GM21529 (cell line): ENCODE data around the gene ORAI2.
A peak's percentile ranks its signal among the peaks of the same experiment; 100 is the strongest.

Source experiments
- ATAC-seq: cut with Tn5 transposase; IDR thresholded peaks from one replicate; pipeline ENCODE4 v1.9.1; 2021; ENCODE audit not compliant: unreplicated experiment

Gene ORAI2

GRCh38 chr7:102413611-102414010, 19.8 kb upstream of the ORAI2 start:
- ATAC-seq = no peak

DNA sequence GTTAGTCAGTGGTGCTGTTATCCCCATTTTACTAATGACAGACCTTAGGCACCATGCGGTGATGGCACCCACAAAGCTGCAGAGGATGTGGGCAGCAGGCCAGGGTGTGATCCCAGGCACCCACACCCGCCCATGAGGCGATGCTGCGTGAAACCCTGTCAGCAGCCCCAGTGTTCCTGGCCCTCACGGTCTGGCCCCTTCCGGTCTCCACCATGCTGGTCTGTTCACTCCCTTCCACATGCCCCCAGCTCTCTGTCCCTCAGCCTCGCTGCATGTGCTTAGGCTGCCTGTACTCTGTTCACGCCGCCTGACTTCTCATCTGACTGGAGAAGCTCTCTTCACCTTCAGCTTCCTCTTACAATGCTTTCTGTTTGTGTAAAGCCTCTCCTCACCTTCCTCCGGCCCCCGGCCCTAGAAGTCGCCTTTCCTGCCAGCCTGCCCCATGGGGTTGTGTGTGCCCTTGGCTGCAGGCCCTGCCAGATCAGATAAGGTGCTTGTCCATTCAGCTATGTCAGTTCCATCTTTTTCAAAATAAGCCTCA, 17.6 kb upstream of the ORAI2 start:
- no peak for ATAC-seq

GRCh38 chr7:102416406-102416805, 17.0 kb upstream of the ORAI2 start:
- no peak for ATAC-seq

DNA sequence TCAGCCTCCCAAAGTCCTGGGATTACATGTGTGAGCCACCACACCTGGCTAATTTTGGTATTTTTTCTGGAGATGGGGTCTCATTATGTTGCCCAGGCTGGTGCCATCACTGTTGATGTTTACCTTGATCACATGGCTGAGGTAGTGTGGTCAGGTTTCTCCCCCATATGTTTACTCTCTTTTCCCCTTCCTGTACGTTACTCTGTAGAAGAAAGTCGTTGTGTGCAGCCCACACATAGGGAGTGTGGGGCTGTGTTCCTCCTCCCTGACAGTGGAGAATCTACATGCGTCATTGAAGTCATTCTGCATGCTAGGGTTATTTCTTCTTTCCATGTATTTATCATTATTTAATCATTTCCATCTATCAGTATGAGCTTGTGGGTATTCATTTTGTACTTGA, 16.3 kb upstream of the ORAI2 start:
- peak; percentile 37 for ATAC-seq

GRCh38 chr7:102418592-102418991, 14.8 kb upstream of the ORAI2 start:
- no peak for ATAC-seq

GRCh38 chr7:102421706-102422240, 11.6 kb upstream of the ORAI2 start:
- ATAC-seq = no peak

GRCh38 chr7:102424129-102424551, 9.2 kb upstream of the ORAI2 start:
- no peak for ATAC-seq

GRCh38 chr7:102424787-102425218, 8.6 kb upstream of the ORAI2 start:
- ATAC-seq = peak; percentile 31

GRCh38 chr7:102425639-102426267, 7.6 kb upstream of the ORAI2 start:
- ATAC-seq = peak; percentile 66

- ATAC-seq = peak; percentile 46
These were observed 6.9 kb upstream of the ORAI2 start for GRCh38 chr7:102426268-102427018.

- ATAC-seq = no peak
These were observed 6.4 kb upstream of the ORAI2 start for GRCh38 chr7:102427019-102427405.

GRCh38 chr7:102429141-102429899, 4.1 kb upstream of the ORAI2 start:
- no peak for ATAC-seq

DNA sequence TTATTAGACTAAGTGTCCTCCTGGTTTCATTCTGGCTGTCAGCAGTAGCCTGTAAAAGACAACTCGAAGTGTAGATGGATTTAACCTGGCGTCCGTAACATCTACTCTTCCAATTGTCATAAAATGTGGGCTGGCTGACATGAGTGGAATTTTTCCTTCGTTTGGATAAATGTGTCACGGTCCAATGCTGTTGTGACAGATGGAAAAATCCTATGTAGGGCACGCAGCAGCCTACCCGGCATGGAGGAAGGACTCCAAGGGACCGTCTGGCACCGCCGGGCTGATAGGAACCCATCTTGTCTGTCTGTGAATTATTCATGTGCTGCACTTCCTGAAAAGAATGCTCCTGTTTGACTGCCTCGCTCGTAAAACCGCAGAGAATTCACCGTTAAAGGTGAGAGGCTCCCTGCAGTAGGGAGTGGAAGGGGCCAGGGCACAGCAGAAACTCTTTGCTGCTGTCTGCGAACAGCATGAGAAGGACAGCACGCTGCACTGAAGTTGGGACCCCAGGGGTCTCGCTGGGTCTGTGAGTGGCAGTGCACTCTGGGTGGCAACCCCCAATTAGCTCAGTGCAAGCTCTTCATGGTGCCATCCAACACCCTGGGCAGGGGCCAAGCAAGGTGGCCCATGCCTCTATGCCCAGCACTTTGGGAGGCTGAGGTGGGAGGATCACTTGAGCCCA, 1.6 kb upstream of the ORAI2 start:
- ATAC-seq = peak; percentile 33

- peak; percentile 25 for ATAC-seq
These were observed 745 bp upstream of the ORAI2 start for GRCh38 chr7:102432442-102433218.

DNA sequence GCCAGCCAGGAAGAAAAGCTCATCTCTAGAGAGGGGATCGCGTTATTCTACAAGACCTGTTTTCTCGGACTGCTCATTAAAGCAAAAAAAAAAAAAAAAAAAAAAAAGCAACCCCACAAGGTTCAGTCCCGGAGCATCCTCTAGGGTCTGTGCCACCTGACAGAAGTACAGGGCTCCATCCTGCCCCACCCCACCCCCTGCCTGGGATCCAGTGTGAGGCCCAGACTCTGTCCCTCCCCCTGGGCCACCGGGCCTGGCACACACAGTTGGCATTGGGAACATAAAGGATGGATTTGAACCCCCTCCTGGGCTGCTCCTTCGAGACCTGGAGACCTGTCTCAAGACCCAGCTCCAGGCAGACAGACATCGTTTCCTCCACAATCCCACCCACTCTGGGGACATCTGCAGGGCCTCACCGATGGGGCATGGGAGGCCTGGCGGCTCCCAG, 688 bp downstream of the ORAI2 start:
- ATAC-seq = peak; percentile 9

GRCh38 chr7:102436118-102436517, 2.7 kb downstream of the ORAI2 start:
- no peak for ATAC-seq

DNA sequence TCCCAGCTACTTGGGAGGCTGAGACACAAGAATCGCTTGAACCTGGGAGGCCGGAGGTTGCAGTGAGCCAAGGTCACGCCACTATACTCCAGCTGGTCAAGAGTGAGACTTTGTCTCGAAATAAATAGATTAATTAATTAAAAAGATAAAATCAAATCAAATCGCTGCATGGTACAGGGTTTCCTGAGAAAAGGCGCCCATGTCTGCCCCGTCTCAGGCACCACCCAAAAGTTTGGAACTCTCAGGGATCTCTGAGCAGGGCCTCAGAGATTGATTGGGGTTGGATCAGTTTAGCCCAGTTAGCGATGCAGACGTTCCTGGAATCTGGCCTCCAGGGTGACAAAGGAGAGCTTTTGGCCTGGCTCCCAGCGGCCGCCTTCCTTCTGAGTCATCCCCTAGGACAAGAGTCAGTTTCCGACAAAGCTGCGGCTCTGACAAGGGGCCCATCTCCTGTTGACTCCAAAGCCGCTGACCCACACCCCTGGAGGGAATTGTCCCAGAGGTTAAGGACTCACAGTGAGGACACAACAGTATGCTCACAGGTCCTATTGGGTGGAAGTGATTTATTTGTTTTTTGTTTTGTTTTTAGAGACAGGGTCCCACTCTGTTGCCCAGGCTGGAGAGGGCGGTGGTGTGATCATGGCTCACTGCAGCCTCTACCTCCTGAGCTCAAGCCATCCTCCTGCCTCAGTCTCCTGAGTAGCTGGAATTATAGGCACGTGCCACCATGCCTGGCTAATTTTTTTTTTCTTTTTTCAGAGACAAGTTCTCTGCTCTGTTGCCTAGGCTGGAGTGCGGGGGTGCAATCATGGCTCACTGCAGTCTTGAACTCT, 6.8 kb downstream of the ORAI2 start:
- ATAC-seq = no peak

DNA sequence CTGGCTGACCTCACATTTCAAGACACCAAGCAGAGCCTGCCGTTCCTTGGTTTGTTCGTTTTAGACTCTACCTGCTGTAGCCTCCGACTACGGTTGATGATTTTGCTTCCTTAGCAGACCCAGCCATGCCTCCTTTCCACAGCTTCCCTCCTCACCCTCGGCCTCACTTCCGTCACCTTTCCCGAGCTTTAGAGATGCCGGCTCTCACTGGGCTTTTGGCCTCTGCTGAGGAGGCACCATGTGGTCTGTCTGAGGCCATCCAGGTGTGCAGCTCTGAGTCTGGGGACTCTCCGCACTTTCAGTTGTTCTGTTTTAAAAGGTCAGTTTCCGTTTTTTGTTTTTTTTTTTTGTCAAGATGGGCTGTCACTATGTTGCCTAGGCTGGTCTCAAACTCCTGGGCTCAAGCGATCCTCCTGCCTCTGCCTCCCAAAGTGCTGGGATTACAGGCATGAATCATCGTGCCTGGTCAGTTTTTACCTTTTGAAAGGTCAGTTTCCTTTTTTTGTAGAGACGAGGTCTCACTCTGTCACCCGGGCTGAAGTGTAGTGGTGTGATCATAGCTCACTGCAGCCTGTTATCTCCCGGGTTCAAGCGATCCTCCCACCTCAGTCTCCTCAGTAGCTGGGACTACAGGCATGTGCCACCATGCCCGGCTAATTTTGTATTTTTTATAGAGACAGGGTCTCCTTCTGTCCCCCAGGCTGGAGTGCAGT, 11.7 kb downstream of the ORAI2 start:
- peak; percentile 38 for ATAC-seq
